Stimulated activated CD4-positive, alpha-beta T cell treated with anti-CD3 and anti-CD28 coated beads, TNF-alpha, amount 100 ng/mL, for 4 hours (primary cell): ENCODE measurements around the gene ARL4C.
"Not testable (repeated sequence)": the region's sequence is repeated elsewhere in the genome, so short reads cannot be mapped to it uniquely, and the experiment has no call there.

Source experiments
- DNase-seq, 3 experiments: peaks; one replicate each; pipeline ENCODE4 v3.0.0-alpha.2; 2020; ENCODE audit warnings: low read depth in 3 of 3

Gene ARL4C

GRCh38 chr2:234476766-234477165 lies 20.1 kb downstream of the ARL4C start:
- DNase-seq = no peak

DNA sequence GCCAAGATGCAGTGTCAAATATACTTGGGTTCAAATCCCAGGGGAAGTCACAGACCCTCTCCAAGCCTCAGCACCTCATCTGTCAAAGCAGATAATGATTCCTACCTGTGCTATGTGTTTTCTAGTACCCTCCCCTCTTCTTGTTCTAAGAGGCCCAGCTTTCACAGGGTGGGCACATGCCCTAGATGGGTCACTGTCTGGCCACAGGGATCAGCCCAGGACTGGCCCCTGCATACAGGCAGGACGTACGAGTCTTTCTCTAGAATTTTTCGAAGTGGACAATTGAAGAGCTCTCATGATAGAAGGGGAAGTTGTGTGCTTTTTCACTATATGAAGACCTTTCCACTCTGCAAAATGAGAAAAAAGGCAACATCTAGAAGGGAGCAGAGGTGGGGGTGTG lies 22.2 kb downstream of the ARL4C start:
- no peak for DNase-seq

DNA sequence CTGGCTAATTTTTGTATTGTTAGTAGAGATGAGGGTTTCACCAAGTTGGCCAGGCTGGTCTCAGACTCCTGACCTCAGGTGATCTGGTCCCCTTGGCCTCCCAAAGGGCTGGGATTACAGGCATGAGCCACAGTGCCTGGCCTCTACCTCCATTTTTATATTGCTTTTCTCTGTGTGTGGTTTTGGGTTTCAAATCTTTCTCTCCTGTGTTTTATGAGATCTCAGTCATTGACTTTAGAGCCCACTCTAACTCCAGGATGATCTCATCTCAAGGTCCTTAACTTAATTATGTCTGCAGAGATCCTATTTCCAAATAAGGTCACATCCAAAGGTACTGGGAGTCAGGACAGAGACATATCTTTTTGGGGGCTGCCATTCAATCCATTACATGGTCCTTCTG lies 24.7 kb downstream of the ARL4C start:
- DNase-seq = no peak

- DNase-seq = no peak
Measured at GRCh38 chr2:234469972-234470371, 26.9 kb downstream of the ARL4C start.

GRCh38 chr2:234469251-234469845 lies 27.5 kb downstream of the ARL4C start:
- no peak for DNase-seq

DNA sequence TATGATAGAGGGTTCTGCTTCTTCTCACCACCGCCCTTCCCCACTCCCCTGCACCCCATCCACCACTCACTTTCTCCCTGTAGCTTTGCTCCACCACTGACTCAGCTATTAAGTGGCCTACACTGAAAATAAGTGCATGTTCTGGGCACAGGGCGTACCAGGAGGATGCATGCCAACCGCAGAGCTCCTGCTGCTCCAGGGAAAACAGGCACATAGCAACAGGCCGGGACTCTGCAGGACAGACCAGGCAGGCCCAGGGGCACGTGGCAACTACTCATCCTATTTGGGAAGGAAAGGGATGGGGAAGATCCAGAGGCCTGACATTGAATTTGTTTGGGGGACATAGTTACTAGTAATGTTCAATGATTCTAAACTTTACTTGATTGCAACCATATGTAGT lies 28.4 kb downstream of the ARL4C start:
- DNase-seq = no peak

GRCh38 chr2:234467289-234467688 lies 29.6 kb downstream of the ARL4C start:
- no peak for DNase-seq

- no peak for DNase-seq
Measured at GRCh38 chr2:234464291-234464645, 32.6 kb downstream of the ARL4C start.

DNA sequence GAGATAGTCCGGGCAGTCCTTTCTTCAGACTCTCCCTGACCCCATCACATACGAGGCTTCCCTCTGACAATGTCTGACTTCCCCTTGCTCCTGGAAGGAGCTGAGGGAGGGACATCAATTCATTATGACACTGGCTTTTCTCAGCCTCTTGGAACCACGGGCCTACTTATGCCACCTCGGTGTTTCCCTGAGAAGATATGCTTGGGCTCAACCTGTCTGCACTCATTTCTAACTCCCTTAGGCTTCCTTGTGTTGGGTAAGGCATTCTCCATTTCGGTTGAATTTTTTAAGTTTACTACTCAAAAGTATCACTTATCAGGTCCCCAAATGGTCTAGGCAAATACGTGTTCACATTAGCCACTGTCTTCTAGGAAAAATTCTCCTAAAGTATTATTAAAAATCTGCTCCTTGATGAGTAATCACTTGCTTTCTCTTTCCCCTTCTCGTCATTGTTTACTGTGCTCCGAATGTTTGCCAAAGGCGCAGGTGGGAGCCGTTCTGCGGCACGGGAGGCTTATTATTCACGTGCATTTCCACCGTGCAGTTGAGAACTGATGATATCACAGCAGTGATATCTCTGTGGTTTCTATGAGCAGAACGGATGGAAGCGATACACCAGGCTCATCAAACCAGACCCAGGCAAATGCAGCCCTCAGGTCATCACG lies 33.1 kb downstream of the ARL4C start:
- DNase-seq = peak; percentile 42 to 67 (median 57)

DNA sequence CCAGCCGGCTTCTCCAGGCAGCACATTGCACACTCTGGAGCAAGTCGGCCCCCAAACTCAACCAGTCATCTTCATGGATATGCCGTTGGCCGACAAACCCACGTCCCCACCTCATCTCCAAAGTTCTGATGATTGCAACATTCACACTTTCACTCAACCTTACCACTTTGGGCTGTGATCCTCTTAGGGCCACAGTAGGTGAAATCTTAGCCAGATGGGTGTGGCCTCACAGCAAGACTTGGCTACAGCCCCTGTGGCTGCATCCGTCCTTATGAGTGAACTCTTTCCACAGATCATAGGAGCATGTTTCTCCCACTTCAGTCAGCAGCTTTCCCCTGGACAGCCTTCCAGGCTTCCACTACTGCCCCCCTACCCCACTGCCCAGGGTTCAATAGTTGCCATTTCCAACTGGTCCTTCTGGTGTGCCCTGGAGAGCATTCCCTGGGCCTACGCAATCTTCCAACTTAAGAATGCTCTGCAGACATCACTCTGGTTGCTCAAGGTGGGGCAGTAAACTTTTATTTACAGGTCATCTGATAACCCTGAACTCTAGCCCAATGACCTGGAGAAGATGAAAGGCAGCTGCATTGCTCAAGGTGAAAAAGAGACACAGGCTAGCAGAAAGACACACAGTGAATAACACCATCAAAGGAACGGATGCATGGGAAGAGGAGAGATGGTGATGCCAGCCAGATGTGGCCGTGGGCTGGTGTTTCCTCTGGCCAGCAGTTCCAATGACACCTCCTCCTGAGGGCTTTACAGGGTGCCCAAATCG lies 34.5 kb downstream of the ARL4C start:
- DNase-seq = no peak

DNA sequence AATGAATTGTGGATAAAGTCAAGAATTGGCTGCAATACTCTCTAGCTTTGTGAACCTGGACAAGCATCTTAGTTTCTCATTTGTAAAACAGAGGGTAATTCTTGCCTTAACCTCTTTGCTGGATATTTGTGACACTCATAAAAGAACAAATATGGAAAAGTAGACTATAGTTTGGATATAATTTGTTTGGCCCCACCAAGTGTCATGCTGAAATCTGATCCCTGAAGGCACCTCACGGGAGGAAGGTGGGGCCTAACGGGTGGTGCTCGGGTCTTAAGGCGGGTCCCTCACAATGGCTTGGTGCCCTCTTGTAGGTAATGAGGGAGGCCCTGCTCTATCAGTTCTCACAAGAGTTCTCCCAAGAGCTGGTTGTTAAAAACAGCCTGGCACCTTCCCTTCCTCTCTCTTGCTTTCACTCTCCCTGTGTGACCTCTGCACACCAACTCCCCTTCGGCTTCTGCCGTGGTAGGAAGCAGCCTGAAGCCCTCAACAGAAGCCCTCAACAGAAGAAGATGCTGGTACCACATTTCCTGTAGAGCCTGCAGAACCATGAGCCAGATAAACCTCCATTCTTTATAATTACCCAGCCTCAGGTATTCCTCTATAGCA lies 37.4 kb downstream of the ARL4C start:
- no peak for DNase-seq

DNA sequence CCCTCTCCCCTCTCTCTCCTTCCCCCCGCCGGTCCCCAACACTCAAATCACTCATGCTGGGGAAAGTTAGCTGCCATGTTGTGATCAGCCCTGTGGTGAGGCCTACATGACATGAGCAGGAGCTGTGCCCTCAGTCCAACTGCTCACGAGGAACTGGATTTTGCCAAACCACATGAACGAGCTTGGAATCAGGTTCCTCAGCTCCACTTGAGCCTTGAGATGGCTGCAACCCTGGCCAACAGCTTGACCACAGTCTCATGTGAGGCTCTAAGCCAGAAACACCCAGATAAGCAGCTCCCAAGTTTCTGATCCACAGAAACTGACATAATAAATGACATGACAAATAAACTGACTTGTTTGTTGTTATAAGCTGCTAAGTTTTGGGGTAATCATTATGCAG lies 38.4 kb downstream of the ARL4C start:
- no peak for DNase-seq

DNA sequence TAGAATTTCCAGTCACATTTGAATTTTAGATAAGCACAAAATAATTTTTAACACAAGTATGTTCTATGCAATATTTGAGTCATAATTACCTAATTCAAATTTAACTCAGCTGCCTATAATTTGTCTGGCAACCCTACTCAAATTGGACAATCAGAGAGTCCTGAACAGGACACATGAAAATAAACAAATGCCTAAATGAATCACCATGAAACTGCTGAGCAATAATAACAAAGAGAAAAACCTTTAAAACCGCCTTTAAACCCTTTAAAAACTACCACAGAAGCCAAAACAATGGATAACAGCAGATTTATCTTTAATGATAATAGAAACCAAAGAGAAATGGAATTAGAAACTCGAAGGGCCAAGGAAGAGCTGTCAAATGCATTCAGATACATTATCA lies 39.5 kb downstream of the ARL4C start:
- no peak for DNase-seq

DNA sequence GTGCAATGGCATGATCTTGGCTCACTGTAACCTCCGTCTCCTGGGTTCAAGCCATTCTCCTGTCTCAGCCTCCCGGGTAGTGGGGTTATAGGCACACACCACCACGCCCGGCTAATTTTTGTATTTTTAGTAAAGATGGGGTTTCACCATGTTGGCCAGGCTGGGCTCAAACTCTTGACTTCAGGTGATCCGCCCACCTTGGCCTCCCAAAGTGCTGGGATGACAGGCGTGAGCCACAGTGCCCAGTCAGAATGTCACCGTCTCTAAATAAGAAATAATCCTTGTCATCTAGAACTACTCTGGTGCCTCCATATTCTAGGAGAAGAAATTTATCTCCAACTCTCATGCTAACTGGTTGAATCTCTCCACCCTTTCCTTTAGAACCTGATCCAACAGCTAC lies 41.6 kb downstream of the ARL4C start:
- not testable (repeated sequence) for DNase-seq

GRCh38 chr2:234454433-234454832 lies 42.4 kb downstream of the ARL4C start:
- no peak for DNase-seq

- DNase-seq = no peak
Measured at GRCh38 chr2:234453216-234453615, 43.7 kb downstream of the ARL4C start.

GRCh38 chr2:234451852-234452625 lies 44.8 kb downstream of the ARL4C start:
- no peak for DNase-seq

GRCh38 chr2:234451242-234451641 lies 45.6 kb downstream of the ARL4C start:
- DNase-seq = no peak

DNA sequence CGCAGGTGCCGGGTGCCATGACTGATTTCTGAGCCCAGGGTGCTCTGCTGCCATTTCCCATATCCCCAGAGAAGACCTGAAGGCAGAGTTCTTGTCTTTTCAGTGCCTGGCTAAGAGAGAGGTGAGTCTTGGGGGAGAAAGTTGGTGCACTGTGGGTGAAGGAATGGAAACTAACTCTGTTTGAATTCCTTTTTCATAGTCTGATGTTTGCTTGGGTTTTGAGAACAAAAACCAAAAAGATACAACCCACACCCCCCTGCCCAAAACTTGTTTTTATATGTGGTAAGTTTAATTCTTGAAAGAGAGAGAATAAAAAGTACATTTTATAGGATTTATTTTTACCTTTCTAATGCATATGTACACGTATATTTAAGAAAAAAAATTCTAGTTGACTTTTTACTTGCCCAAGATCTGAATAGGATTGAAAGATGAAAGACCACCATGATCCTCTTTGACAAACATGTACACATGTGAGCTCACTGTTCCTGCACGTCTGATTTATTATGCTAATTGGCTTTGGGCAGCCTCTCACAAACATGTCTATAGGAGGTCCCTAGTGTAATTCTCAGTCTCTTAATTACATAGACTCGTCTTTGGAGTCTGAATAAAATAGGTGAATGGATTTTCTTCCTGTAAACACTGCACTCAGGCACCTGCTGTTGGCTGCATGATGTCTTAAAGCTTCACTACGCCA lies 46.3 kb downstream of the ARL4C start:
- no peak for DNase-seq

DNA sequence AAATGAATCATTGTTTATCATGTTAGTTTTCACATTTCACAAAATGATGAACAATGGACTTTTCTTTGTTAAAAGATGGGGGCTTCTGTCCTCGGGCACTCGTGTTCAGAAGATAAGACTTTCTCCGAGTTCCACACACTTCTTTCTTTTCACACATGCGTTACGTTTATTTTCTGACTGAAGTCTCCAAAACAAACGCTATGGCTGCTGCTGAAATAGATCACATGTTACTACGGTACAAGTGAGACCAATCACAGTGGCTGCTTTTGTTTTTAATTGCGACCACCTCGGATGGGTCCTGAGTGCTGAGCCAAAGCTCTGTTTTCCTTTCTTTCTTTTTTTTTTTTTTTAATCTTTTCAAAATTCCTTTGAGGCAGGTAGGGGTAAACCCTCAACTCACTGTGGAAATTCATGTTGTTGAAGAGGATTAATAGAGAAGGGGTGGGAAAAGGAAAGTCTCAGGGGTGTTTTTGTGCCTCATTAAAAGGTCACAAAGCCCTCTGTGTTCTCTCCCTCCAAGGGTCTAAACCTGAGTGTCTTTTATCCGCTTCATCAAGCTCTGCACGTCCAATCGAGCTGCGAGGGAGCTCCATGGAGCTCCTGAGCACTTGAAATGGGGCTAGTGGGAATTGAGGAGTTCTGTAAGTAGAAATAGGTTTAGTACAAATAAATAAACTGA lies 48.2 kb downstream of the ARL4C start:
- DNase-seq = no peak

- no peak for DNase-seq
Measured at GRCh38 chr2:234447963-234448362, 48.9 kb downstream of the ARL4C start.
